OCI-LY7 (cell line): Measurements from ENCODE around the gene SMURF1.

Experiments
- EZH2phosphoT487 ChIP-seq: fragments of 200-600 bp; sonication (generic); IDR thresholded peaks from 2 replicates; pipeline ENCODE4 v1.6.1; 2018; ENCODE audit warnings: low read depth, borderline replicate concordance, mild to moderate bottlenecking, mixed run types, antibody characterized with exemption, low read length, moderate library complexity, mixed read lengths
- TF ChIP-seq, protein P1 (sequence below): fragments of 200-600 bp; sonication (generic); conservative IDR thresholded peaks from 2 replicates; pipeline ENCODE4 v1.5.1; 2014; ENCODE audit warnings: mild to moderate bottlenecking, antibody characterized with exemption, low read length, moderate library complexity, mixed read lengths

DNA sequence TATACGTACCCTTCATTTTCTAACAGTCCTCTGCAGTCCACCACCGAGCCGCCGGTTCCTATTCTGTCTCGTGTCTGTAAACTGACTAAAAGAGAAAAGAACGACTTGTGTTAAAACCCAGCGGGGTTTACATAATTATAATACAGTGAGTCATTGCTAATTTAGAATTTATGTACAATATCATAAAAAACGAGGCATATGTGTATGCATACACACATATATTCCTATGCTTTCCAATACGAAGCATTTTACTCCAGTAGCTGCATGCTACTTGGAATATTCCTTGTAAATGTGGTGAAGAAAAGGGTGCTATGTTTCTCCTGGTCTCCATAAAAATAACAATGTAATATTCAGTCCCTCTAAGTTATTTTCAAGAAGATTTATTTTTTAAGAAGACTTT lies 89.1 kb downstream of the SMURF1 start:
- TF ChIP-seq, protein P1, sequence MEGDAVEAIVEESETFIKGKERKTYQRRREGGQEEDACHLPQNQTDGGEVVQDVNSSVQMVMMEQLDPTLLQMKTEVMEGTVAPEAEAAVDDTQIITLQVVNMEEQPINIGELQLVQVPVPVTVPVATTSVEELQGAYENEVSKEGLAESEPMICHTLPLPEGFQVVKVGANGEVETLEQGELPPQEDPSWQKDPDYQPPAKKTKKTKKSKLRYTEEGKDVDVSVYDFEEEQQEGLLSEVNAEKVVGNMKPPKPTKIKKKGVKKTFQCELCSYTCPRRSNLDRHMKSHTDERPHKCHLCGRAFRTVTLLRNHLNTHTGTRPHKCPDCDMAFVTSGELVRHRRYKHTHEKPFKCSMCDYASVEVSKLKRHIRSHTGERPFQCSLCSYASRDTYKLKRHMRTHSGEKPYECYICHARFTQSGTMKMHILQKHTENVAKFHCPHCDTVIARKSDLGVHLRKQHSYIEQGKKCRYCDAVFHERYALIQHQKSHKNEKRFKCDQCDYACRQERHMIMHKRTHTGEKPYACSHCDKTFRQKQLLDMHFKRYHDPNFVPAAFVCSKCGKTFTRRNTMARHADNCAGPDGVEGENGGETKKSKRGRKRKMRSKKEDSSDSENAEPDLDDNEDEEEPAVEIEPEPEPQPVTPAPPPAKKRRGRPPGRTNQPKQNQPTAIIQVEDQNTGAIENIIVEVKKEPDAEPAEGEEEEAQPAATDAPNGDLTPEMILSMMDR = no peak
- no peak for TF ChIP-seq EZH2phosphoT487
